Upper lobe of right lung (tissue), 1 donor: ENCODE data around the gene STAP2. TPM values are rescaled to one million over a fixed set of nuclear protein-coding genes. Genes with fewer than 3 reads are reported as not detected.

ENCODE experiments used
- ATAC-seq: fragments of 200-7000 bp; cut with Tn5 transposase; one replicate; pipeline ENCODE4 v1.9.1; 2020; ENCODE audit warnings: mild to moderate bottlenecking, moderate library complexity
- DNase-seq: peaks from one replicate; pipeline ENCODE4 v3.0.0-alpha.2; 2020
- H3K27ac ChIP-seq: fragments of 200-600 bp; one replicate; pipeline ENCODE4 v1.8.0; 2022
- H3K27me3 ChIP-seq: fragments of 200-600 bp; one replicate; pipeline ENCODE4 v1.8.0; 2022; ENCODE audit warnings: mild to moderate bottlenecking
- H3K36me3 ChIP-seq: fragments of 200-600 bp; one replicate; pipeline ENCODE4 v1.8.0; 2022
- H3K4me1 ChIP-seq: fragments of 200-600 bp; one replicate; pipeline ENCODE4 v1.8.0; 2022
- H3K4me3 ChIP-seq: fragments of 200-600 bp; one replicate; pipeline ENCODE4 v1.8.0; 2022; ENCODE audit warnings: mild to moderate bottlenecking
- H3K9me3 ChIP-seq: fragments of 200-600 bp; one replicate; pipeline ENCODE4 v1.8.0; 2022
- CTCF ChIP-seq: fragments of 200-600 bp; IDR thresholded peaks from one replicate; pipeline ENCODE4 v1.8.0; 2022; ENCODE audit warnings: antibody characterized with exemption
- intact Hi-C: fragments of 100-400 bp; cut with DNase I; formaldehyde crosslinking; loops from one replicate; pipeline ENCODE4 v1.11.0; 2022
- total RNA-seq: library from RNA; stranded (reverse); fragmentation: NEBNext Ultra II Directional; extraction: Animal tissue kit (Norgen Biotek cat#: 25700); gene quantifications from one replicate; pipeline ENCODE4 v1.2.1, GENCODE V29; 2021
- donor health status: DM: no; HTN: yes; CAD: no; lungs with severe emphysema.

STAP2 gene
- total RNA-seq, 1 donor from 2014 or later: 16.1 TPM

DNA sequence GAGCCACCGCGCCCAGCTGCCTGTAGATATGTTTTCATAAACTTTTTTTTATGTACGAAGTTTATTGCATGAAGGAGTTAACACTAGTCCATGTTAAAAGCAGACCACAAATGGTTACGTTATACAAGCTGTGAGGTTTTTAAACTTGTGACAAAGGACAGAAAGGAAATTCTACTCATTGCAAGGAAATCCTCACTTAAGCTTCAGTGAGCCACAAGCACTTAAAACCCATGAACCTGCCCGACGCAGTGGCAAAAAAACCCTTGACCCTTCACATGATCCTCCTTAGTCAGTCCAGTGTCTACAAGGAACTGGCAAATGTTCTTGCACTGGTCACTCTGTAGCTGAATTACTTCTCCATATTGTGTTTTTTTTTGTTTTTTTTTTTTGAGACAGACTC lies 8.9 kb upstream of the STAP2 start:
- Histone ChIP-seq H3K4me3 (no peak overlapping the region), H3K4me1 (peaks cover 7% of the 10 kb centered on the region), H3K27ac (no peak overlapping the region), H3K36me3 (no peaks in the 10 kb centered on the region), H3K9me3 (no peaks in the 10 kb centered on the region), H3K27me3 (no peaks in the 10 kb centered on the region)
- intact Hi-C loops: no loop called here
- no peak for ATAC-seq
- DNase-seq: no peak
- no peak for TF ChIP-seq CTCF

- intact Hi-C loops: no loop called here
- H3K36me3 ChIP-seq: no peaks in the 10 kb centered on the region
- no peak for DNase-seq
- no peak for ATAC-seq
- no peak overlapping the region for H3K4me3 ChIP-seq
- no peaks in the 10 kb centered on the region for H3K9me3 ChIP-seq
- H3K4me1 ChIP-seq: peaks cover 12% of the 10 kb centered on the region
- no peak overlapping the region for H3K27ac ChIP-seq
- no peaks in the 10 kb centered on the region for H3K27me3 ChIP-seq
- TF ChIP-seq CTCF: no peak
These were observed 7.4 kb upstream of the STAP2 start for GRCh38 chr19:4346020-4346383.

DNA sequence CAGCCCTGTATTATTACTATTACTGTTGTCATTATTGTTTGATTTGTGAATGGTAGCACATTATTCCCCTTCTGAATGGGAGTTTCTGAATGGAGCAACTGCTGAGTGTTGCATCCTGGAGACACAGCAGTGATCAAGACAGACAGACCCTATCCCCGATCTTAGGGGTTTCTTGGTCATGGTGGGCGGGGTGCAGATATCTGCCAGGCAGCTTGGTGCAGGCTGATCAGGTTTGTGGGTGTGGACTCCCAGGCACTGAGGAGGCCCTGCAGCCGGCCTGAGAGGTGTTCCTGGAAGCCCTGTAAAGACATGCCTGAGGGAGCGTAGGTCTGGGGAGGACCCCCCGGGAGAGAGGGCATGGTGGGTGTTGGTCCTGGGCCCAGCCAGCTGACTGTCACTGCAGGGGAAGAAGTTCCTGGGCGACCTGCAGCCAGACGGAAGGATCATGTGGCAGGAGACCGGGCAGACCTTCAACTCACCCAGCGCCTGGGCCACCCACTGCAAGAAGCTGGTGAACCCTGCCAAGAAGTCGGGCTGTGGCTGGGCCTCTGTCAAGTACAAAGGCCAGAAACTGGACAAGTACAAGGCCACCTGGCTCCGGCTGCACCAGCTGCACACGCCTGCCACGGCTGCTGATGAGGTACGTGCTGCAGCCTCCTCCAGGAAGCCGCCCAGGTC lies 6.9 kb upstream of the STAP2 start:
- H3K4me1 ChIP-seq: peaks cover 12% of the 10 kb centered on the region
- intact Hi-C loops: no loop called here
- no peak for ATAC-seq
- H3K9me3 ChIP-seq: no peaks in the 10 kb centered on the region
- H3K27me3 ChIP-seq: no peaks in the 10 kb centered on the region
- no peak overlapping the region for H3K4me3 ChIP-seq
- DNase-seq: no peak
- H3K36me3 ChIP-seq: no peaks in the 10 kb centered on the region
- H3K27ac ChIP-seq: no peak overlapping the region
- no peak for TF ChIP-seq CTCF

DNA sequence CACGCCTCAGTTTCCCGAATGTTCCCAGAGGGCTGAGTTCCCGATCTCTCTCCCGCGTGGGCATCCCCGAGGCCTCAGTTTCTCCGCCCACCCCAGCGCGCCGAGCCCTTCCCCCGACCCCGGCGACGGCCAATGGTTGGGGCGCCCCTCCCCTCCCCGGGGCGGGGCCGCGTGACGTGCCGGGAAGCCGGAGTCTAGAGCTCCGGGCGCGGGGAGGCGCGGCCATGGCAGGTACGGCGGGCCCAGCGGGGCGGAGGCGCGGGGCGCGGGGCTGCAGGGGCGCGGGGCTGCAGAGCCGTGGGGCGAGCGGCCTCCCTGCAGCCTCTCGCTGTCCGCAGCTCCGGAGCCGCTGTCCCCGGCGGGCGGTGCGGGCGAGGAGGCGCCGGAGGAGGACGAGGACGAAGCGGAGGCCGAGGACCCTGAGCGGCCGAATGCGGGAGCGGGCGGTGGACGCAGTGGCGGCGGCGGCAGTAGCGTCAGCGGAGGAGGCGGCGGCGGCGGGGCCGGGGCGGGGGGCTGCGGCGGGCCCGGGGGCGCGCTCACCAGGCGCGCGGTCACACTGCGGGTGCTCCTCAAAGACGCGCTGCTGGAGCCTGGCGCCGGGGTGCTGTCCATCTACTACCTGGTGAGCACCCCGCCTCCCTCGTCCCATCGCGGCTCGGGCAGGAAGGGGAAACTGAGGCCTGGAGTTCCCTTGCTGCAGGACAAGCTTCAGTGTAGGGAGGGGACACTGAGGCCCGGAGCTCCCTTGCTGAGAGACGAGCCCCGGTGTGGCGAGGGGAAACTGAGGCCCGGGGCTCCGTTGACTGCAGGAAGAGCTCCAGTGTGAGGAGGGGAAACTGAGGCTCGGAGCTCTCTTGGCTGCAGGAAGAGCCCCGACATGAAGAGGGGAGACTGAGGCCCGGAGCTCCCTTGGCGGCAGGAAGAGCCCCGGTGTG lies 5.0 kb upstream of the STAP2 start, which contains the start of gene MPND:
Gene MPND (plus strand): TSS at position 193 of the 938 bp plus-strand sequence. CDS start 32 bp downstream, at position 225.
- DNase-seq (peak; percentile 97), ATAC-seq (peak; percentile 86)
- no peaks in the 10 kb centered on the region for H3K9me3 ChIP-seq
- peaks cover 12% of the 10 kb centered on the region for H3K4me1 ChIP-seq
- peak within 1 kb of the TSS; percentile 82 for H3K4me3 ChIP-seq
- intact Hi-C loops: no loop called here
- no peaks in the 10 kb centered on the region for H3K36me3 ChIP-seq
- peak within 1 kb of the TSS; percentile 88 for H3K27ac ChIP-seq
- no peak for TF ChIP-seq CTCF
- H3K27me3 ChIP-seq: no peaks in the 10 kb centered on the region

- Histone ChIP-seq H3K27me3 (no peaks in the 10 kb centered on the region), H3K4me3 (peak overlapping the region; percentile 82), H3K9me3 (no peaks in the 10 kb centered on the region), H3K27ac (peak overlapping the region; percentile 88), H3K4me1 (peaks cover 12% of the 10 kb centered on the region), H3K36me3 (no peaks in the 10 kb centered on the region)
- peak; percentile 38 for TF ChIP-seq CTCF
- peak; percentile 93 for ATAC-seq
- intact Hi-C loops: no loop called here
- DNase-seq: peak; percentile 96
These were observed 4.2 kb upstream of the STAP2 start for GRCh38 chr19:4342615-4343369.
